Skin epidermis (tissue), 12 donors: ENCODE data around the gene CARD9.

Source experiments
- H3K27ac ChIP-seq, 21 experiments: fragments of 200-600 bp; sonication (generic) in 11 of 21; one replicate each; pipeline ENCODE4 v1.5.0; 2020; ENCODE audit warnings: mild to moderate bottlenecking in 3 of 21, inconsistent platforms in 2 of 21, moderate library complexity in 2 of 21
- H3K4me3 ChIP-seq, 7 experiments: fragments of 200-600 bp; sonication (generic) in 2 of 7; one replicate each; pipeline ENCODE4 v1.5.0; 2020; ENCODE audit warnings: inconsistent platforms in 2 of 7, mild to moderate bottlenecking in 2 of 7, moderate library complexity in 1 of 7

The CARD9 gene

GRCh38 chr9:136403538-136403914 lies 30.1 kb upstream of the CARD9 start:
- no peak overlapping the region for H3K4me3 ChIP-seq
- H3K27ac ChIP-seq: peak overlapping the region in 10 of 21 experiments; percentile 35 to 79 (median 60)

DNA sequence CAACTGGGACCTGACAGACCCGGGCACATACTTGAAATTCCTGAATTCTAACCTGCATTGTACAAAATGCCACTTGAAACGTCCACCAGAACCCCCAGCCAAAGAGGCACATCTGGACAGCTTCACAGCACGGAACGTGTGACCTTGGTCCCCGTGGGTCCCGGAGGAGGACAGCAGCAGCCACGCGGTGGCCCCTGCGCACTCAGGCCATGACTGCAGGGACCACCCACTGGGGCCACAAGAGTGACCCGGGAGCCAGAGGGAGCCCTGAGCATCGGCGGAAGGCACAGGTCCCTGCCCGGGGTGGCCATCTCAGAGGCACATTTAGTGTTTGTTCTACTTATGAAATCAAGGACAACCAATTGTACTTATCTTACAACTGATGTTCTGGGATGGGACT lies 28.6 kb upstream of the CARD9 start:
- Histone ChIP-seq H3K4me3 (no peak overlapping the region), H3K27ac (no peak overlapping the region)

GRCh38 chr9:136401173-136401922 lies 27.9 kb upstream of the CARD9 start:
- Histone ChIP-seq H3K4me3 (no peak overlapping the region), H3K27ac (peak overlapping the region in 1 of 21 experiments; percentile 85)

- H3K27ac ChIP-seq: peak within 1 kb of the TSS in 20 of 21 experiments; percentile 35 to 88 (median 68)
- H3K4me3 ChIP-seq: peak within 1 kb of the TSS; percentile 80 to 97 (median 94)
Measured at GRCh38 chr9:136400038-136400834, 26.8 kb upstream of the CARD9 start, which contains the start of gene SNAPC4. TSS of gene SNAPC4 (minus strand) at chr9:136400170. CDS start at chr9:136398428, 1,742 bp downstream.

DNA sequence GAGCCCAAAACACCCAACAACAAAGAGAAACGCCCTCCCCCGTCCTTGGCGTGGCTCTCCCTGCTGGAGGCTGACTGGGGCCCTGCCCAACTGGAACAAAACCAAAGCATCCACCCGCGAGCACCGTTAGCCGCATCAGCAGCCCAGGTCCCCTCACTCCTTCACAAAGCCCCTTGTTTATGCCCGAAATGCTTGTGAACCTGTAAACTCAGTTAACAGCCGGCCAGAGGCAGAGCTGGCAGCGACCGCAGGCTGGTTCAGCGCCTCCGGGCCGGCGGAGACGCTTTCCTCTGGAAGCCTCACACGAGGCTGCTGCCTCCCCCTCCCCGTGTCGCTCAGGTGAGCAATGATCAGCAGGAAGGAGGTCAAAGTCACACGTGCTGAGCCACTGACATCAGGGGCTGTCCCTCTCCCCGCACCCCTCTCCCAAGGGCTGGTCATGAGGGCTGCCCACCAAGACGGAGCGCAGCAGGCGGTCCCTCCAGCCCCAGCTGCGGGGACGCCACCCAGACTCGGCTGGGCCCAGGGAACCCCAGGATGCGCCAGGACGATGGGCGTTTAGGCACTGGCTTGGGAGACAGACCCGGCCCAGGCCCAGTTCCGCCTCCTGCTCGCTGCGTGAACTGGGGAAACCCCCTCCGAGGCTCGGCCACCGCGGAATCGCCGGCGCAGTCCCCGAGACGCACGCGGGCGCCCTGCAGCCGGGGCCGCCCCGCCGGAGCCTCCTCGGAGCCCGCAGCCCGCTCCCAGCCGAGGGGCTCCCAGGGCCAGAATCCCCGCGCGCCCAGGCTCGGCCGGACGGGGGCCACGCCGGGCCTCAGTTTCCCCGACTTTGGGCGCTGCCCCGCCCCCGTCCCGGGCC lies 25.9 kb upstream of the CARD9 start:
- peak overlapping the region in 20 of 21 experiments; percentile 35 to 88 (median 68) for H3K27ac ChIP-seq

DNA sequence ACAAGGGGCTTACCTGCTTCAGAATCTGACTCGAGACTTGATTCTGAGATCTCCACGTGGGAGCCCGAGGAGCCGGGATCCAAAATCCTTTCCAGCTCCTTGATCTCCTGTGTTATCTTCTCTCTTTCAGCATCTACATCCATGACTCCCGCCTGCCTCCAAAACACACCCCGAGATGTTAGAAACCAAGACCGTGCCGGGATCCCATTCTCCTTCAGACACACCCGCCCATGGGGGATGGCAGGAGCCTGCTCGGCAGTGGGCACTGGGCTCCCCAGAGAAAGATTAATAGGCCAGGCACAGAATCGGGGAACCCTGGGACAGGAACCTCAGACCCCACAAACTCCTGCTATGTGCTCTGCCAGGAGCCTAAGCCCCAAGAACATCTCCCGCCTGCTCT lies 24.8 kb upstream of the CARD9 start:
- Histone ChIP-seq H3K27ac (no peak overlapping the region), H3K4me3 (no peak overlapping the region)

More for the DNA sequence above, 25.9 kb upstream of the CARD9 start:
- H3K4me3 ChIP-seq: peak overlapping the region; percentile 80 to 97 (median 94)

GRCh38 chr9:136397643-136398042 lies 24.2 kb upstream of the CARD9 start:
- no peak overlapping the region for H3K4me3 ChIP-seq
- no peak overlapping the region for H3K27ac ChIP-seq

DNA sequence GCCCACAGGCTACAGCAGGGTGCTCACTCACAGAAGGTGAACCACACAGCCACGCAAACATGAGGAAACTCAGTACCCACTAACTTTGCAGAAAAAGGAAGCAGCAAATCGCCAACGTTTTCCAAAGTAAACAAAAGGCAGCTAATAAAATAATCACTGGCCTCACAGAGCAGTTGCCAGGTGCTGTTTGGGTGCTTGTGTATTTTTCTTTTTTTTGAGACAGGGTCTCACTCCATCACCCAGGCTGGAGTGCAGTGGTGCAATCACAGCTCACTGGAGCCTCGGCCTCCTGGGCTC lies 22.7 kb upstream of the CARD9 start:
- H3K27ac ChIP-seq: no peak overlapping the region

DNA sequence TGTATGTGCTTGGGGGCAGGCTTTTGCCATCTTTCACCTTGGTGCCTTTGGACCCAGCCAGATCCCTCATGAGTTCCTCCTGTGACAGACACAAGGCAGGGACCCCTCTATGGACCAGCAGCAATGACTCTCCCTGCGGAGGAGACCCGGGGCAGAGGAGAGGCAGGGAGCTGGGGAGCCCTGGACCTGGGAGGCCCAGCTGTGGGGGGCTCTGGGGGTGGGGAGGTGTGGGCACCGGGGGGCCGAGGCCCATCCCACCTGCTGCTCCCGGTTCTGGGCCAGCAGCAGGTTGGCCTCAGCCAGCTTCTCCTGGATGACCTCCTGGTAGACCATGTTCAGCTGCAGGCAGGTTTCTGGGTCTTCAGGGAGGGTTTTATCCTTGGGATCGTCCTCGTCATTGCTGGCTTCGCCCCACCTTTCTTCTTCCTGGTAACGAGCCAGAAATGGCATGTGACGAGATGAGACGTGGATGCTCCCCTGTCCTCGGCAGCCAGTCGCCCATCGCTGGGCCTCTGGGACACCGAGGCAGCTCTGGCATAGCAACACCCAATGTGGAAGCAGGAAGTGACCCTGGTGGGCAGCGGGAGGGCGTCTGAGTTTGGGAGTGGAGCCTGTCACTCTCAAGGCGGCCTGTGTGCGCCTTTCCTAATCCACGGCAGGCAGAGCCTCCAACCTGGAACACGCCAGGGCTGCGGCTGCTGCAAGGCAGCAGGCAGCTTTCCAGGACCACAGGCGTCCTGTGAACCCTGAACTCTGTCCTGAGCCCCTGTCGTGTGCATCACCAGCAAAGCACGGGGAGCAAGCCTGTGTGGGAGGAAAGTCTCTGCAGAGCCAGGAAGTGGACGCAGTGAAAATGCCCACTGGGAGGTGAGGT lies 22.1 kb upstream of the CARD9 start:
- Histone ChIP-seq H3K27ac (no peak overlapping the region), H3K4me3 (no peak overlapping the region)

More for the DNA sequence above, 22.7 kb upstream of the CARD9 start:
- no peak overlapping the region for H3K4me3 ChIP-seq

DNA sequence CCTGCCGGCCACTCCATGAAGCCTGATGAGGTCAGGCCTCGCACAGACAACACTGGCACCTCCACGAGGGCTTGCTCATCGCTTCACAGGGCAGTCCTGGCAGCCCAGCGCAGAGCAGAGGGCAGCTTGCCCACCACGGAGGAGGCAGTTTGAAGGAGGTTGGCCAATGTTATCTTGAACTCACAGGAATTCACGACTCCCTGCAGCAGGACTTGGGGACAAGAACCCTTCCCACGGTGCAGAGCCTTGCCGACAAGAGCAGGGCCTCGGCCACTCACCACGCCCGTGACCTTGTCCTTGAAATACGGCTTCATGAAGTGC lies 21.5 kb upstream of the CARD9 start:
- Histone ChIP-seq H3K27ac (no peak overlapping the region), H3K4me3 (no peak overlapping the region)

- Histone ChIP-seq H3K27ac (no peak overlapping the region), H3K4me3 (no peak overlapping the region)
Measured at GRCh38 chr9:136394312-136395019, 21.0 kb upstream of the CARD9 start.

DNA sequence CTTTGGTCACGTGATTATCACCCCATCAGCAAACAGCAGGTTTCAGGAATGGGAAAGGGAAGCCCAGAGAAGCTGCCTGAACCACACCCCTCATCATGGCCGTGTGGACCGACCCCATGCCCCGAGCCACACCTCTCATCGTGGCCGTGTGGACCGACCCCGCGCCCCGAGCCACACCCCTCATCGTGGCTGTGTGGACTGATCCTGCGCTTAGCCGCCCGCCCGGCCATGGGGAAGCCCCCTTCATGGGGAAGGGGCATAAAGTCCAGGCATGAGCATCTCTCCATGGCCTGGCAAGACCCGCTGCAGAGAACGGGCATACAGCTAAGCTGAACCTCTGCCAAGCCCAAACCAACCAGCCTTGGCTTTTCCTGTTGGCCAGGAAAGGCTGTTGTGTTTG lies 20.1 kb upstream of the CARD9 start:
- H3K27ac ChIP-seq: no peak overlapping the region
- no peak overlapping the region for H3K4me3 ChIP-seq

GRCh38 chr9:136392538-136393449 lies 19.3 kb upstream of the CARD9 start:
- H3K27ac ChIP-seq: no peak overlapping the region
- H3K4me3 ChIP-seq: no peak overlapping the region

DNA sequence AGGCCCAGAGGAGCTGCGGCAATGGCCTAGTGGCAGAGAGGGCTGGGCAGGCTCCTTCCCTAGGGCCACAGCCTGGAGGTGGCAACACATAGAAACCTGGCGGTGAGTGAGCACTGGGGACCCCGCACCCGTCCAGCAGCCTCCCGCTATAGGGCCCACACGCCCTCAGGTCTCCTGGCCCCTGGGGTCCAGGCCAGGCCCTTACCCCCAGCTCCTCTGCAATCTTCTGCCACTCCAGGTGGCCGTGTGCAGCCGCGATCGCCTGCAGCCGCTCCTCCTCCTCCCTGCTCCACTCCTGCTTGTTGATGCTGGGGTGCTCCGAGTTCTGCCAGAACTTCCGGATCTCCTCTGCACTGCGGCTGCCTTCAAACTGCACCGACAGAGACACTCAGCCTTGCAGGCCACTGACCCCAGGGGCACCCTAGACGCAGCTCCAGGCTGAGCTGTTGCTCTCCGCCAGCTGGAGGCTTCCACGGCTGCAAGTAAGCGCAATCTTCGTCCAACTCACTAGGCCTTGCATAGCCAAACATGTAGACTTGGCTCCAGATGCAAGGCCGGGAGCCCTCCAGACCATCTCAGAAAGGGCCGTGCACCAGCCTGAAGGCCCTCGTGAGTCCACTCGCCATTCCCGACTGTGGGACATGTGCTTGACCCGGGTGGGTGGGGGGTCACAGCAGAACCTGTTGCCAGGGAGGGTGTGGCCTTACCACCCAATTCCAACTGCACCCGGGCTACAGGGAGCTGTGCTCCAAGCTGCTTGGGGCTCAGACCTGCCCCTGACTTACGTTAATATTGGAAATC lies 18.5 kb upstream of the CARD9 start:
- H3K27ac ChIP-seq: no peak overlapping the region
- H3K4me3 ChIP-seq: no peak overlapping the region

GRCh38 chr9:136389396-136389795 lies 15.9 kb upstream of the CARD9 start:
- Histone ChIP-seq H3K4me3 (no peak overlapping the region), H3K27ac (no peak overlapping the region)

- H3K27ac ChIP-seq: no peak overlapping the region
Measured at GRCh38 chr9:136387217-136387616, 13.7 kb upstream of the CARD9 start.

DNA sequence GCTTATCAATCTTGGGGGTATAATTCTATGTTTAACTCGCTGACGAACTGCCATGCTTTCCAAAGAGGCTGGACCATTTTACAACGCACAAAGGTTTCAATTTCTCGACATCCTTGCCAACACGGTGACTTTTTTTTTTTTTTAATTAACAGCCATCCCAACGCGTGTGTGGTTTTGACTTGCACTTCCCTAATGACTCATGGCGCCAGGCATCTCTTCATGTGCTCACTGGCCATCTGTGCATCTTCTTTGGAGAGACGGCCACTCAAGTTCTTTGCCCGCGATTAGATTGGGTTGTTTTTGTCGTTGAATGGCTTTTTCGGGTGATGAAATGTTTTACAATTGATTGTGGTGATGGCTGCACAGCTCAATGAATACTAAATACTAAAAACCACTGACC lies 12.5 kb upstream of the CARD9 start:
- Histone ChIP-seq H3K27ac (no peak overlapping the region), H3K4me3 (no peak overlapping the region)

More at GRCh38 chr9:136387217-136387616, 13.7 kb upstream of the CARD9 start:
- H3K4me3 ChIP-seq: no peak overlapping the region
